LNCaP clone FGC (cell line): ENCODE results near the gene MAPRE2.

Experiments
- DNase-seq: peaks from one replicate; pipeline ENCODE4 v3.0.0-alpha.2; 2011; ENCODE audit warnings: low read depth
- H3K4me3 ChIP-seq: 2 replicates; pipeline ENCODE4 v1.5.1; 2011; ENCODE audit warnings: mild to moderate bottlenecking, low read depth, low read length, control low read depth
- CTCF ChIP-seq: IDR thresholded peaks from 2 replicates; pipeline ENCODE4 v1.5.1; 2012; ENCODE audit warnings: mild to moderate bottlenecking; ENCODE audit not compliant: control insufficient read depth, insufficient read depth; ENCODE audit errors: extremely low read depth

Gene MAPRE2

GRCh38 chr18:35155398-35156117 is 114.3 kb downstream of the MAPRE2 start:
- DNase-seq: no peak
- no peak overlapping the region for H3K4me3 ChIP-seq
- no peak for TF ChIP-seq CTCF

- DNase-seq: no peak
- no peak for TF ChIP-seq CTCF
- H3K4me3 ChIP-seq: no peak overlapping the region
Observed at GRCh38 chr18:35157181-35157580, 116.0 kb downstream of the MAPRE2 start.

- no peak overlapping the region for H3K4me3 ChIP-seq
- no peak for DNase-seq
- no peak for TF ChIP-seq CTCF
Observed at GRCh38 chr18:35158728-35159450, 117.7 kb downstream of the MAPRE2 start.

- no peak overlapping the region for H3K4me3 ChIP-seq
- DNase-seq: no peak
- TF ChIP-seq CTCF: no peak
Observed at GRCh38 chr18:35159782-35160181, 118.6 kb downstream of the MAPRE2 start.

- no peak for TF ChIP-seq CTCF
- H3K4me3 ChIP-seq: no peak overlapping the region
- no peak for DNase-seq
Observed at GRCh38 chr18:35161485-35161884, 120.3 kb downstream of the MAPRE2 start.

GRCh38 chr18:35161934-35162333 is 120.7 kb downstream of the MAPRE2 start:
- TF ChIP-seq CTCF: no peak
- no peak for DNase-seq
- H3K4me3 ChIP-seq: no peak overlapping the region

GRCh38 chr18:35163014-35163539 is 121.9 kb downstream of the MAPRE2 start:
- no peak overlapping the region for H3K4me3 ChIP-seq
- DNase-seq: no peak
- no peak for TF ChIP-seq CTCF
